Measurements from ENCODE around the gene APEH.
"Not testable (repeated sequence)": the region's sequence is repeated elsewhere in the genome, so short reads cannot be mapped to it uniquely, and the experiment has no call there.

Gene APEH

GRCh38 chr3:49670940-49671290 is 3.2 kb upstream of the APEH start:
- no peak for DNase-seq

- DNase-seq = peak; percentile 78
Measured at GRCh38 chr3:49671291-49672288, 2.6 kb upstream of the APEH start.

GRCh38 chr3:49673121-49673714 is 933 bp upstream of the APEH start:
- DNase-seq = no peak

GRCh38 chr3:49674497-49674983 is 389 bp downstream of the APEH start:
- DNase-seq = peak; percentile 23

GRCh38 chr3:49675912-49676311 is 1.8 kb downstream of the APEH start:
- DNase-seq = no peak

GRCh38 chr3:49680493-49681231 is 6.5 kb downstream of the APEH start:
- DNase-seq = no peak

- DNase-seq = no peak
Measured at GRCh38 chr3:49681232-49681522, 7.0 kb downstream of the APEH start.

- no peak for DNase-seq
Measured at GRCh38 chr3:49681543-49681942, 7.4 kb downstream of the APEH start.

- DNase-seq = no peak
Measured at GRCh38 chr3:49683162-49683561, 9.0 kb downstream of the APEH start.

- DNase-seq = not testable (repeated sequence)
Measured at GRCh38 chr3:49684453-49684852, 10.3 kb downstream of the APEH start.

GRCh38 chr3:49685103-49685502 is 11.0 kb downstream of the APEH start:
- DNase-seq = not testable (repeated sequence)

- DNase-seq = not testable (repeated sequence)
Measured at GRCh38 chr3:49685846-49686245, 11.7 kb downstream of the APEH start.

GRCh38 chr3:49686346-49686745 is 12.2 kb downstream of the APEH start:
- DNase-seq = peak; percentile 28

- peak; percentile 41 for DNase-seq
Measured at GRCh38 chr3:49686769-49687423, 12.7 kb downstream of the APEH start.

- not testable (repeated sequence) for DNase-seq
Measured at GRCh38 chr3:49687424-49687795, 13.3 kb downstream of the APEH start.

- not testable (repeated sequence) for DNase-seq
Measured at GRCh38 chr3:49688338-49689045, 14.3 kb downstream of the APEH start.

- DNase-seq = peak; percentile 92
Measured at GRCh38 chr3:49689046-49689907, 15.1 kb downstream of the APEH start, which contains the start of the genes MST1 and RNF123. TSS of gene MST1 (minus strand) at chr3:49689474. CDS start at chr3:49688691, 783 bp downstream. TSS of gene RNF123 (plus strand) at chr3:49689557. CDS start at chr3:49691166, 1,609 bp downstream.

GRCh38 chr3:49689908-49690624 is 15.9 kb downstream of the APEH start:
- DNase-seq = not testable (repeated sequence)

- DNase-seq = not testable (repeated sequence)
Measured at GRCh38 chr3:49690856-49691255, 16.7 kb downstream of the APEH start.

GRCh38 chr3:49691481-49691880 is 17.3 kb downstream of the APEH start:
- not testable (repeated sequence) for DNase-seq

All from stimulated activated CD4-positive, alpha-beta T cell treated with anti-CD3 and anti-CD28 coated beads, Interleukin-4, amount 100 ng/mL, for 24 hours (primary cell).